DMS114 treated with DMSO at 0.1 percent for 48 hours (cell line): ENCODE data around the gene C1orf50.
"Not testable (repeated sequence)": the region's sequence is repeated elsewhere in the genome, so short reads cannot be mapped to it uniquely, and the experiment has no call there.

Experiments used
- DNase-seq: peaks from one replicate; lab custom pipeline; 2025; ENCODE audit not compliant: unreplicated experiment; lab: John Stamatoyannopoulos, UW

The C1orf50 gene

GRCh38 chr1:42739753-42740700 lies 27.0 kb upstream of the C1orf50 start, which contains the start of gene CLDN19:
TSS of gene CLDN19 (minus strand) at chr1:42740236. CDS start at chr1:42740063, 173 bp downstream.
- no peak for DNase-seq

- DNase-seq, result no peak
Observed at GRCh38 chr1:42740851-42741580, 26.0 kb upstream of the C1orf50 start.

GRCh38 chr1:42741706-42742105 lies 25.3 kb upstream of the C1orf50 start:
- DNase-seq, result no peak

GRCh38 chr1:42742141-42742540 lies 24.9 kb upstream of the C1orf50 start:
- DNase-seq, result no peak

GRCh38 chr1:42742617-42743316 lies 24.3 kb upstream of the C1orf50 start:
- DNase-seq, result no peak

GRCh38 chr1:42743317-42744147 lies 23.5 kb upstream of the C1orf50 start:
- DNase-seq, result no peak

- DNase-seq, result no peak
Observed at GRCh38 chr1:42744148-42744413, 23.0 kb upstream of the C1orf50 start.

GRCh38 chr1:42745851-42746250 lies 21.2 kb upstream of the C1orf50 start:
- no peak for DNase-seq

GRCh38 chr1:42746436-42747105 lies 20.5 kb upstream of the C1orf50 start:
- DNase-seq, result no peak

- DNase-seq, result no peak
Observed at GRCh38 chr1:42747125-42747524, 19.9 kb upstream of the C1orf50 start.

GRCh38 chr1:42748021-42748420 lies 19.0 kb upstream of the C1orf50 start:
- no peak for DNase-seq

GRCh38 chr1:42748461-42749410 lies 18.3 kb upstream of the C1orf50 start:
- no peak for DNase-seq

GRCh38 chr1:42750041-42750440 lies 17.0 kb upstream of the C1orf50 start:
- DNase-seq, result no peak

- DNase-seq, result not testable (repeated sequence)
Observed at GRCh38 chr1:42751511-42752070, 15.5 kb upstream of the C1orf50 start.

- DNase-seq, result no peak
Observed at GRCh38 chr1:42752284-42752683, 14.8 kb upstream of the C1orf50 start.

GRCh38 chr1:42753070-42753469 lies 14.0 kb upstream of the C1orf50 start:
- DNase-seq, result no peak

GRCh38 chr1:42756956-42757891 lies 9.8 kb upstream of the C1orf50 start:
- DNase-seq, result peak; percentile 69

GRCh38 chr1:42757892-42758275 lies 9.2 kb upstream of the C1orf50 start:
- no peak for DNase-seq
